OCI-M1 (cell line): Measurements from ENCODE around the gene TACC3.
"Not testable (repeated sequence)": the region's sequence is repeated elsewhere in the genome, so short reads cannot be mapped to it uniquely, and the experiment has no call there.

Experiments used
- DNase-seq: peaks from one replicate; lab custom pipeline; 2025; lab: John Stamatoyannopoulos, UW

TACC3 gene

GRCh38 chr4:1721003-1721665 lies at the start of gene TACC3, which contains the start of gene TMEM129:
Gene TACC3, plus strand, starts transcription at chr4:1721521. Its CDS starts 1,901 bp downstream, at chr4:1723422.
Gene TMEM129, minus strand, starts transcription at chr4:1721323. Its CDS starts 486 bp downstream, at chr4:1720837.
- DNase-seq = peak; percentile 95

GRCh38 chr4:1673671-1674070 lies 47.6 kb upstream of the TACC3 start:
- DNase-seq = no peak

- DNase-seq = no peak
Measured at GRCh38 chr4:1674682-1675081, 46.6 kb upstream of the TACC3 start.

GRCh38 chr4:1675136-1675801 lies 46.1 kb upstream of the TACC3 start:
- DNase-seq = no peak

GRCh38 chr4:1675802-1676137 lies 45.6 kb upstream of the TACC3 start:
- no peak for DNase-seq

- DNase-seq = peak; percentile 47
Measured at GRCh38 chr4:1676605-1677525, 44.5 kb upstream of the TACC3 start.

GRCh38 chr4:1678244-1678643 lies 43.1 kb upstream of the TACC3 start:
- DNase-seq = no peak

GRCh38 chr4:1682860-1683259 lies 38.5 kb upstream of the TACC3 start:
- DNase-seq = no peak

GRCh38 chr4:1683261-1683735 lies 38.0 kb upstream of the TACC3 start:
- peak; percentile 8 for DNase-seq

- peak; percentile 92 for DNase-seq
Measured at GRCh38 chr4:1683736-1684505, 37.4 kb upstream of the TACC3 start, which contains the start of gene FAM53A. Gene FAM53A, minus strand, starts transcription at chr4:1684313. Its CDS starts 15,572 bp downstream, at chr4:1668741.

- no peak for DNase-seq
Measured at GRCh38 chr4:1684506-1685234, 36.7 kb upstream of the TACC3 start.

- no peak for DNase-seq
Measured at GRCh38 chr4:1685235-1686150, 35.8 kb upstream of the TACC3 start.

GRCh38 chr4:1686440-1687036 lies 34.8 kb upstream of the TACC3 start:
- no peak for DNase-seq

GRCh38 chr4:1690698-1691097 lies 30.6 kb upstream of the TACC3 start:
- DNase-seq = no peak

GRCh38 chr4:1691737-1692373 lies 29.5 kb upstream of the TACC3 start:
- DNase-seq = no peak

GRCh38 chr4:1693131-1693896 lies 28.0 kb upstream of the TACC3 start:
- DNase-seq = peak; percentile 81

- DNase-seq = no peak
Measured at GRCh38 chr4:1695913-1696312, 25.4 kb upstream of the TACC3 start.

GRCh38 chr4:1701671-1702070 lies 19.6 kb upstream of the TACC3 start:
- DNase-seq = not testable (repeated sequence)
